HEK293 (cell line): ENCODE data around the gene CCDC85B.

Experiments used
- CTCF ChIA-PET: fragments of 350-600 bp; formaldehyde crosslinking; extraction: SDS; loops from one replicate; lab custom pipeline; 2021; ENCODE audit warnings: antibody characterized with exemption; lab: Yijun Ruan, JAX
- POLR2A ChIA-PET: fragments of 300-600 bp; formaldehyde crosslinking; extraction: SDS; loops from one replicate; lab custom pipeline; 2020; ENCODE audit warnings: antibody characterized with exemption, inconsistent platforms; lab: Yijun Ruan, JAX
- H3K27ac ChIP-seq: fragments of 200-500 bp; sonication (Bioruptor generic); 2 replicates; pipeline ENCODE4 v1.5.1; 2014; ENCODE audit warnings: low read depth, low read length, control low read depth, inconsistent platforms; ENCODE audit errors: extremely low read depth
- H3K36me3 ChIP-seq, 2 experiments: fragments of 200-500 bp in 1 of 2; sonication (Bioruptor generic) in 1 of 2; 1 replicate in 1 of 2; 2 replicates in 1 of 2; pipeline ENCODE4 v1.5.1; 2014 to 2017; ENCODE audit warnings: inconsistent platforms in 2 of 2, low read length in 2 of 2; ENCODE audit not compliant: control insufficient read depth in 2 of 2, insufficient read depth in 1 of 2
- H3K4me1 ChIP-seq: fragments of 200-500 bp; sonication (Bioruptor generic); 2 replicates; pipeline ENCODE4 v1.5.1; 2014; ENCODE audit warnings: mild to moderate bottlenecking, low read length, inconsistent platforms; ENCODE audit not compliant: control insufficient read depth, insufficient read depth
- H3K4me3 ChIP-seq: 2 replicates; pipeline ENCODE4 v1.5.1; 2011; ENCODE audit warnings: low read depth, mild to moderate bottlenecking, control low read depth, low read length, moderate library complexity
- H3K9me3 ChIP-seq: fragments of 200-500 bp; sonication (Bioruptor generic); 2 replicates; pipeline ENCODE4 v1.5.1; 2014; ENCODE audit warnings: low read depth, low read length, inconsistent platforms; ENCODE audit not compliant: control insufficient read depth, insufficient read depth
- EGR2 ChIP-seq: fragments of 450-650 bp; formaldehyde crosslinking; IDR thresholded peaks from 2 replicates; pipeline ENCODE4 v1.5.1; 2016; ENCODE audit warnings: low read depth, missing biosample characterization, missing genetic modification characterization
- GLI2 ChIP-seq: fragments of 450-650 bp; formaldehyde crosslinking; IDR thresholded peaks from 2 replicates; pipeline ENCODE4; 2017; ENCODE audit warnings: missing biosample characterization, missing genetic modification characterization, low read depth, borderline replicate concordance
- KLF1 ChIP-seq: fragments of 450-650 bp; formaldehyde crosslinking; IDR thresholded peaks from 2 replicates; pipeline ENCODE4 v1.5.1; 2016; ENCODE audit warnings: missing biosample characterization, missing genetic modification characterization
- KLF10 ChIP-seq: fragments of 450-650 bp; IDR thresholded peaks from 2 replicates; pipeline ENCODE4 v1.5.1; 2018; ENCODE audit warnings: missing biosample characterization, mild to moderate bottlenecking, missing genetic modification characterization
- KLF9 ChIP-seq: fragments of 450-650 bp; formaldehyde crosslinking; IDR thresholded peaks from 2 replicates; pipeline ENCODE4 v1.5.1; 2016; ENCODE audit warnings: missing biosample characterization, missing genetic modification characterization, low read depth
- MZF1 ChIP-seq: fragments of 450-650 bp; formaldehyde crosslinking; IDR thresholded peaks from 2 replicates; pipeline ENCODE4 v1.5.1; 2017; ENCODE audit warnings: missing biosample characterization, missing genetic modification characterization, borderline replicate concordance
- PRDM10 ChIP-seq: fragments of 450-650 bp; formaldehyde crosslinking; IDR thresholded peaks from 2 replicates; pipeline ENCODE4 v1.5.1; 2016; ENCODE audit warnings: missing biosample characterization, missing genetic modification characterization
- REST ChIP-seq: fragments of 450-650 bp; formaldehyde crosslinking; IDR thresholded peaks from 2 replicates; pipeline ENCODE4 v1.5.1; 2016; ENCODE audit warnings: missing biosample characterization, missing genetic modification characterization
- ZBTB17 ChIP-seq: fragments of 450-650 bp; formaldehyde crosslinking; IDR thresholded peaks from 2 replicates; pipeline ENCODE4 v1.5.1; 2016; ENCODE audit warnings: missing biosample characterization, missing genetic modification characterization
- ZBTB48 ChIP-seq: fragments of 450-650 bp; formaldehyde crosslinking; IDR thresholded peaks from 2 replicates; pipeline ENCODE4 v1.5.1; 2016; ENCODE audit warnings: missing biosample characterization, missing genetic modification characterization
- ZNF114 ChIP-seq: fragments of 450-650 bp; formaldehyde crosslinking; IDR thresholded peaks from 2 replicates; pipeline ENCODE4 v1.5.0; 2017; ENCODE audit warnings: missing biosample characterization, missing genetic modification characterization
- ZNF146 ChIP-seq: fragments of 450-650 bp; formaldehyde crosslinking; IDR thresholded peaks from 2 replicates; pipeline ENCODE4 v1.5.1; 2016; ENCODE audit warnings: missing biosample characterization, missing genetic modification characterization
- ZNF155 ChIP-seq: fragments of 450-650 bp; formaldehyde crosslinking; IDR thresholded peaks from 2 replicates; pipeline ENCODE4 v1.5.1; 2016; ENCODE audit warnings: missing biosample characterization, missing genetic modification characterization
- ZNF169 ChIP-seq: fragments of 450-650 bp; formaldehyde crosslinking; IDR thresholded peaks from 2 replicates; pipeline ENCODE4 v1.5.1; 2016; ENCODE audit warnings: missing biosample characterization, missing genetic modification characterization
- ZNF324 ChIP-seq: fragments of 450-650 bp; formaldehyde crosslinking; IDR thresholded peaks from 2 replicates; pipeline ENCODE4 v1.5.1; 2016; ENCODE audit warnings: missing biosample characterization, missing genetic modification characterization
- ZNF354C ChIP-seq: fragments of 450-650 bp; formaldehyde crosslinking; IDR thresholded peaks from 2 replicates; pipeline ENCODE4 v1.5.1; 2016; ENCODE audit warnings: missing biosample characterization, missing genetic modification characterization, low read depth, borderline replicate concordance
- ZNF585B ChIP-seq: fragments of 450-650 bp; formaldehyde crosslinking; IDR thresholded peaks from 2 replicates; pipeline ENCODE4 v1.5.1; 2016; ENCODE audit warnings: missing biosample characterization, missing genetic modification characterization
- ZNF621 ChIP-seq: fragments of 450-650 bp; formaldehyde crosslinking; IDR thresholded peaks from 2 replicates; pipeline ENCODE4 v1.5.1; 2017; ENCODE audit warnings: missing biosample characterization, missing genetic modification characterization
- ZNF624 ChIP-seq: fragments of 450-650 bp; formaldehyde crosslinking; IDR thresholded peaks from 2 replicates; pipeline ENCODE4 v1.5.1; 2017; ENCODE audit warnings: missing biosample characterization, missing genetic modification characterization
- ZNF707 ChIP-seq: fragments of 450-650 bp; formaldehyde crosslinking; IDR thresholded peaks from 2 replicates; pipeline ENCODE4 v1.5.1; 2016; ENCODE audit warnings: missing biosample characterization, missing genetic modification characterization
- ZNF76 ChIP-seq: fragments of 450-650 bp; formaldehyde crosslinking; IDR thresholded peaks from 2 replicates; pipeline ENCODE4; 2016; ENCODE audit warnings: low read depth, missing biosample characterization, missing genetic modification characterization, borderline replicate concordance
- ZNF777 ChIP-seq: fragments of 450-650 bp; formaldehyde crosslinking; IDR thresholded peaks from 2 replicates; pipeline ENCODE4 v1.5.1; 2017; ENCODE audit warnings: missing biosample characterization, missing genetic modification characterization, borderline replicate concordance
- ZNF843 ChIP-seq: fragments of 450-650 bp; formaldehyde crosslinking; IDR thresholded peaks from 2 replicates; pipeline ENCODE4 v1.5.1; 2016; ENCODE audit warnings: missing biosample characterization, missing genetic modification characterization
- ZXDB ChIP-seq: fragments of 450-650 bp; formaldehyde crosslinking; IDR thresholded peaks from 2 replicates; pipeline ENCODE4 v1.5.1; 2016; ENCODE audit warnings: missing biosample characterization, missing genetic modification characterization

CCDC85B gene

GRCh38 chr11:65873318-65874156 lies 16.9 kb upstream of the CCDC85B start (continued):
- 0 out of 2 replicates have a peak, but pooled peaks have one; percentile 12 for TF ChIP-seq PRDM10
- peak; percentile 99 for TF ChIP-seq KLF1 (tag by site-specific recombination)
- TF ChIP-seq KLF9 (tag by site-specific recombination), result peak; percentile 92
- TF ChIP-seq ZBTB17, result peak; percentile 57

GRCh38 chr11:65879617-65880016 lies 10.9 kb upstream of the CCDC85B start, which contains the start of gene CTSW:
CTSW (plus strand) TSS chr11:65879837; CDS start chr11:65879855, 18 bp downstream.
- Histone ChIP-seq H3K36me3 (peaks cover 0 to 28% of the 10 kb centered on the region in 2 experiments; a peak in 1 of 3 replicates), H3K27ac (no peak within 1 kb of the TSS), H3K9me3 (no peaks in the 10 kb centered on the region), H3K4me3 (no peak within 1 kb of the TSS), H3K4me1 (no peaks in the 10 kb centered on the region)
- ChIA-PET POLR2A (interaction anchor here (1.6 to 1.7 kb wide), 2 partner anchors 9 to 11 kb away, joined by 6 to 7 read pairs; partner anchors contain the start of gene FIBP), CTCF (interaction anchor here (1.4 to 1.7 kb wide), 2 partner anchors 9 to 168 kb away, joined by 4 to 6 read pairs; partner anchors contain the start of genes FIBP and KAT5)
- TF ChIP-seq ZNF707 (tag by site-specific recombination), result no peak
- TF ChIP-seq ZNF76 (tag by site-specific recombination), result no peak
- TF ChIP-seq GLI2 (tag by site-specific recombination), result no peak
- TF ChIP-seq ZNF624, result no peak
- no peak for TF ChIP-seq ZNF843 (tag by site-specific recombination)
- no peak for TF ChIP-seq ZNF585B (tag by site-specific recombination)
- TF ChIP-seq ZNF621, result no peak
- TF ChIP-seq ZNF146 (tag by site-specific recombination), result no peak
- no peak for TF ChIP-seq ZBTB48 (tag by site-specific recombination)
- no peak for TF ChIP-seq ZNF777 (tag by site-specific recombination)
- TF ChIP-seq ZNF155 (tag by site-specific recombination), result no peak

- H3K36me3 ChIP-seq, result peaks cover 0 to 32% of the 10 kb centered on the region in 2 experiments; a peak in 1 of 3 replicates
- ChIA-PET CTCF (interaction anchor here (1.4 kb wide), 1 partner anchor 8 kb away, joined by 4 read pairs; the partner anchor contains the start of gene FIBP), POLR2A (interaction anchor here (0.9 to 1.7 kb wide), 4 partner anchors 8 to 19 kb away, joined by 4 to 7 read pairs (median 6); partner anchors contain the start of gene FIBP)
- TF ChIP-seq KLF10 (tag by site-specific recombination) (no peak), EGR2 (tag by site-specific recombination) (no peak), MZF1 (tag by site-specific recombination) (no peak), ZNF324 (tag by site-specific recombination) (no peak), ZXDB (tag by site-specific recombination) (no peak), ZNF114 (tag by site-specific recombination) (no peak), ZNF354C (tag by site-specific recombination) (no peak), ZNF169 (no peak), REST (tag by site-specific recombination) (no peak)
These were observed 10.4 kb upstream of the CCDC85B start for GRCh38 chr11:65880027-65880426.

More at GRCh38 chr11:65880027-65880426, 10.4 kb upstream of the CCDC85B start:
- Histone ChIP-seq H3K27ac (no peak overlapping the region), H3K9me3 (no peaks in the 10 kb centered on the region), H3K4me1 (no peaks in the 10 kb centered on the region), H3K4me3 (no peak overlapping the region)
